Activated T-helper 1 cell treated with Interleukin-2 at 50 U/mL for 16 hours (primary cell): Measurements from ENCODE around the gene SF1.
"Not testable (repeated sequence)": the region's sequence is repeated elsewhere in the genome, so short reads cannot be mapped to it uniquely, and the experiment has no call there.

Source experiments
- DNase-seq: peaks from one replicate; pipeline ENCODE4 v3.0.0-alpha.2; 2020; ENCODE audit warnings: low read depth

SF1 gene

GRCh38 chr11:64778473-64779298 lies at the start of gene SF1:
Gene SF1, minus strand, starts transcription at chr11:64778542. Its CDS starts 150 bp downstream, at chr11:64778392.
- DNase-seq = peak; percentile 98

- no peak for DNase-seq
Measured at GRCh38 chr11:64827451-64827839, 49.1 kb upstream of the SF1 start.

GRCh38 chr11:64826578-64827450 lies 48.5 kb upstream of the SF1 start:
- DNase-seq = no peak

GRCh38 chr11:64826062-64826461 lies 47.7 kb upstream of the SF1 start:
- no peak for DNase-seq

- DNase-seq = no peak
Measured at GRCh38 chr11:64823568-64824119, 45.3 kb upstream of the SF1 start.

GRCh38 chr11:64817476-64817875 lies 39.1 kb upstream of the SF1 start:
- no peak for DNase-seq

- DNase-seq = not testable (repeated sequence)
Measured at GRCh38 chr11:64815433-64815832, 37.1 kb upstream of the SF1 start.

GRCh38 chr11:64814712-64815187 lies 36.4 kb upstream of the SF1 start:
- no peak for DNase-seq

GRCh38 chr11:64813826-64814225 lies 35.5 kb upstream of the SF1 start:
- no peak for DNase-seq

- no peak for DNase-seq
Measured at GRCh38 chr11:64810891-64811272, 32.5 kb upstream of the SF1 start.

- DNase-seq = peak; percentile 65
Measured at GRCh38 chr11:64810271-64810890, 32.0 kb upstream of the SF1 start, which contains the start of gene MEN1. Gene MEN1, minus strand, starts transcription at chr11:64810551. Its CDS starts 442 bp downstream, at chr11:64810109.

GRCh38 chr11:64809781-64810241 lies 31.5 kb upstream of the SF1 start:
- DNase-seq = no peak

- no peak for DNase-seq
Measured at GRCh38 chr11:64805481-64805880, 27.1 kb upstream of the SF1 start.

- DNase-seq = no peak
Measured at GRCh38 chr11:64804346-64805210, 26.2 kb upstream of the SF1 start.

GRCh38 chr11:64803846-64804345 lies 25.6 kb upstream of the SF1 start:
- no peak for DNase-seq

GRCh38 chr11:64803158-64803845 lies 25.0 kb upstream of the SF1 start, which contains the start of gene MAP4K2:
Gene MAP4K2, minus strand, starts transcription at chr11:64803214. Its CDS starts 65 bp downstream, at chr11:64803149.
- DNase-seq = peak; percentile 84

GRCh38 chr11:64802370-64803157 lies 24.2 kb upstream of the SF1 start:
- DNase-seq = no peak

GRCh38 chr11:64801561-64802369 lies 23.4 kb upstream of the SF1 start:
- DNase-seq = no peak
